ENCODE measurements around the gene SLC9A7. TPM values are rescaled to one million over a fixed set of nuclear protein-coding genes. Genes with fewer than 3 reads are reported as not detected.

Gene SLC9A7
- total and polyA plus RNA-seq, 3 experiments from 2014 or later, result 0.63 to 26.7 (median 25.7) TPM

- Mint-ChIP-seq H3K27me3 (peaks cover 11 to 17% of the 10 kb centered on the region in 2 donors), H3K9me3 (peaks cover 0 to 7% (median 0%) of the 10 kb centered on the region in 5 donors), H3K27ac (peak overlapping the region in 4 of 8 donors; percentile 27 to 89 (median 56)), H3K36me3 (peaks cover 0 to 3% (median 0%) of the 10 kb centered on the region in 3 donors), H3K4me3 (peak overlapping the region; percentile 84 to 93 (median 90)), H3K4me1 (peaks cover 11 to 23% (median 11%) of the 10 kb centered on the region in 3 donors)
- no peaks in the 10 kb centered on the region for H3K36me3 ChIP-seq (ENCODE audit: insufficient read depth, low read length)
- H3K27me3 ChIP-seq (ENCODE audit: insufficient read depth, low read length, poor library complexity, severe bottlenecking), result no peaks in the 10 kb centered on the region
- H3K4me3 ChIP-seq (ENCODE audit: low read length), result peak overlapping the region; percentile 52
- ChIA-PET CTCF (interaction anchor here (0.8 to 1.4 kb wide), 3 partner anchors 37 to 335 kb away, joined by 3 to 5 read pairs (median 4); no protein-coding TSS in a partner anchor), POLR2A (no interaction called here)
- H3K4me1 ChIP-seq (ENCODE audit: insufficient read depth, low read length), result peaks cover 4% of the 10 kb centered on the region
- no peak overlapping the region for H3K27ac ChIP-seq (ENCODE audit: low read depth, low read length)
- no peak for DNase-seq
- H3K9me3 ChIP-seq (ENCODE audit: low read length), result no peaks in the 10 kb centered on the region
Observed at GRCh38 chrX:46758163-46758955, 559 bp downstream of the SLC9A7 start.

- Histone ChIP-seq H3K36me3 (ENCODE audit: insufficient read depth, low read length) (no peaks in the 10 kb centered on the region), H3K4me3 (ENCODE audit: low read length) (no peak overlapping the region), H3K27ac (ENCODE audit: low read depth, low read length) (no peak overlapping the region), H3K9me3 (ENCODE audit: low read length) (no peaks in the 10 kb centered on the region), H3K27me3 (ENCODE audit: insufficient read depth, low read length, poor library complexity, severe bottlenecking) (no peaks in the 10 kb centered on the region), H3K4me1 (ENCODE audit: insufficient read depth, low read length) (peaks cover 4% of the 10 kb centered on the region)
- Mint-ChIP-seq H3K27me3 (peaks cover 6 to 12% of the 10 kb centered on the region in 2 donors), H3K9me3 (peaks cover 0 to 3% (median 0%) of the 10 kb centered on the region in 5 donors), H3K36me3 (peaks cover 0 to 3% (median 0%) of the 10 kb centered on the region in 3 donors), H3K27ac (peak overlapping the region in 1 of 8 donors; percentile 59), H3K4me1 (peaks cover 11 to 23% (median 11%) of the 10 kb centered on the region in 3 donors), H3K4me3 (peak overlapping the region; percentile 84 to 93 (median 90))
- POLR2A ChIA-PET, result no interaction called here
- CTCF ChIA-PET, result interaction anchor here (0.8 to 1.4 kb wide), 2 partner anchors 38 to 336 kb away, joined by 3 to 5 read pairs; no protein-coding TSS in a partner anchor
- no peak for DNase-seq
Observed at GRCh38 chrX:46757593-46757992, 1.3 kb downstream of the SLC9A7 start.

DNA sequence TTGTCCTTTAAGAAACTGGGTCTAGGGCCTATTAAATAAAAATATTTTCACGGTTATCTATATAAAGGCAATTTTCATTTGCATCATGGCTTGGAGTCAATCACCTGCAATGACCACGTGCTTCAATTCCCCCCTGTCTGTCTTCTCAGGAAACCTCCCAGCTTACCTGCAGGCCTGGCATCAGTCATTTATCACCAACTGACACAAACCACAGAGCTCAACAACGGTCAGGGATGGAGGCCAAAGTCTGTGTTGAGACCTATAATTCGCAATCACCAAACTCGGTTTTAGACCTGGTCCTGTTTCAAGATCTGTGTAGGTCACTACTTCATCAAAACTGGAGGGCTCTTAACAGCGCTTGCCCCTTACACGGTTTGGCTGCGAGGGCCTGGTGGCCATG is 1.9 kb downstream of the SLC9A7 start:
- H3K36me3 ChIP-seq (ENCODE audit: insufficient read depth, low read length), result no peaks in the 10 kb centered on the region
- ChIA-PET POLR2A (no interaction called here), CTCF (no interaction called here)
- H3K27ac ChIP-seq (ENCODE audit: low read depth, low read length), result no peak overlapping the region
- Mint-ChIP-seq H3K27me3 (peaks cover 3 to 12% of the 10 kb centered on the region in 2 donors), H3K36me3 (peaks cover 0 to 3% (median 0%) of the 10 kb centered on the region in 3 donors), H3K9me3 (peaks cover 0 to 3% (median 0%) of the 10 kb centered on the region in 5 donors), H3K27ac (peak overlapping the region in 1 of 8 donors; percentile 8), H3K4me3 (peak overlapping the region in 4 of 7 donors; percentile 37 to 91 (median 81)), H3K4me1 (peaks cover 11 to 23% (median 11%) of the 10 kb centered on the region in 3 donors)
- DNase-seq, result no peak
- H3K27me3 ChIP-seq (ENCODE audit: insufficient read depth, low read length, poor library complexity, severe bottlenecking), result no peaks in the 10 kb centered on the region
- H3K4me1 ChIP-seq (ENCODE audit: insufficient read depth, low read length), result peaks cover 4% of the 10 kb centered on the region
- H3K9me3 ChIP-seq (ENCODE audit: low read length), result no peaks in the 10 kb centered on the region
- no peak overlapping the region for H3K4me3 ChIP-seq (ENCODE audit: low read length)

DNA sequence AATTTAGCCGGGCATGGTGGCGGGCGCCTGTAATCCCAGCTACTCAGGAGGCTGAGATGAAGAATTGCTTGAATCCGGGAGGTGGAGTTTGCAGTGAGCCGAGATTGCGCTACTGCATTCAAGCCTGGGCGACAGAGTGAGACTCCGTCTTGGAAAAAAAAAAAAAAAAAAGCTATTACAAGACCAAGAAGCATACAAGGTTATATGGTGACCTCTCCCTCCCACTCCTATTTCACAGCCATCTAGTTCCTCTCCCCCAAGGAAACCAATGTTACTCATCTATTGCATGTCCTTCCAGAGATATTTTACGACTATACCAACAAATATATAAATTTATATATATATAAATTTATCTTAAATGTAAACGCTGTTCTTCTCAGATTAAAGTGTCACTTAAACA is 3.2 kb downstream of the SLC9A7 start:
- Histone ChIP-seq H3K4me1 (ENCODE audit: insufficient read depth, low read length) (peaks cover 4% of the 10 kb centered on the region), H3K27ac (ENCODE audit: low read depth, low read length) (no peak overlapping the region), H3K36me3 (ENCODE audit: insufficient read depth, low read length) (no peaks in the 10 kb centered on the region), H3K27me3 (ENCODE audit: insufficient read depth, low read length, poor library complexity, severe bottlenecking) (no peaks in the 10 kb centered on the region), H3K9me3 (ENCODE audit: low read length) (no peaks in the 10 kb centered on the region), H3K4me3 (ENCODE audit: low read length) (no peak overlapping the region)
- peaks cover 11 to 23% (median 11%) of the 10 kb centered on the region in 3 donors for H3K4me1 Mint-ChIP-seq
- H3K36me3 Mint-ChIP-seq, result peaks cover 0 to 3% (median 0%) of the 10 kb centered on the region in 3 donors
- ChIA-PET CTCF (no interaction called here), POLR2A (interaction anchor here (0.6 kb wide), 1 partner anchor 156 kb away, joined by 3 read pairs; no protein-coding TSS in a partner anchor)
- H3K27me3 Mint-ChIP-seq, result peaks cover 0 to 5% of the 10 kb centered on the region in 2 donors
- H3K27ac Mint-ChIP-seq, result no peak overlapping the region
- no peaks in the 10 kb centered on the region for H3K9me3 Mint-ChIP-seq
- no peak overlapping the region for H3K4me3 Mint-ChIP-seq
- DNase-seq, result no peak

- Histone ChIP-seq H3K4me1 (ENCODE audit: insufficient read depth, low read length) (peaks cover 2% of the 10 kb centered on the region), H3K9me3 (ENCODE audit: low read length) (no peaks in the 10 kb centered on the region), H3K36me3 (ENCODE audit: insufficient read depth, low read length) (no peaks in the 10 kb centered on the region), H3K27ac (ENCODE audit: low read depth, low read length) (no peak overlapping the region), H3K4me3 (ENCODE audit: low read length) (no peak overlapping the region), H3K27me3 (ENCODE audit: insufficient read depth, low read length, poor library complexity, severe bottlenecking) (no peaks in the 10 kb centered on the region)
- CTCF ChIA-PET, result no interaction called here
- Mint-ChIP-seq H3K4me3 (no peak overlapping the region), H3K9me3 (no peaks in the 10 kb centered on the region), H3K36me3 (peaks cover 0 to 3% (median 0%) of the 10 kb centered on the region in 3 donors), H3K27me3 (peaks cover 0 to 5% of the 10 kb centered on the region in 2 donors), H3K4me1 (peaks cover 9 to 21% (median 9%) of the 10 kb centered on the region in 3 donors), H3K27ac (no peak overlapping the region)
- POLR2A ChIA-PET, result no interaction called here
- no peak for DNase-seq
Observed at GRCh38 chrX:46754586-46755061, 4.3 kb downstream of the SLC9A7 start.

- CTCF ChIA-PET, result no interaction called here
- Histone ChIP-seq H3K4me3 (ENCODE audit: low read length) (no peak overlapping the region), H3K27ac (ENCODE audit: low read depth, low read length) (no peak overlapping the region)
Observed at GRCh38 chrX:46754036-46754435, 4.9 kb downstream of the SLC9A7 start.

GRCh38 chrX:46750889-46751288 is 8.0 kb downstream of the SLC9A7 start:
- H3K4me3 ChIP-seq (ENCODE audit: low read length), result no peak overlapping the region
- H3K27ac ChIP-seq (ENCODE audit: low read depth, low read length), result no peak overlapping the region
- ChIA-PET CTCF (no interaction called here), POLR2A (no interaction called here)
- H3K36me3 ChIP-seq (ENCODE audit: insufficient read depth, low read length), result no peaks in the 10 kb centered on the region
- DNase-seq, result no peak
- H3K27me3 ChIP-seq (ENCODE audit: insufficient read depth, low read length, poor library complexity, severe bottlenecking), result no peaks in the 10 kb centered on the region
- no peaks in the 10 kb centered on the region for H3K9me3 ChIP-seq (ENCODE audit: low read length)
- Mint-ChIP-seq H3K36me3 (no peaks in the 10 kb centered on the region), H3K9me3 (no peaks in the 10 kb centered on the region), H3K27me3 (peaks cover 0 to 2% of the 10 kb centered on the region in 2 donors), H3K27ac (no peak overlapping the region), H3K4me1 (no peaks in the 10 kb centered on the region), H3K4me3 (no peak overlapping the region)
- no peaks in the 10 kb centered on the region for H3K4me1 ChIP-seq (ENCODE audit: insufficient read depth, low read length)

More at GRCh38 chrX:46754036-46754435, 4.9 kb downstream of the SLC9A7 start:
- no peaks in the 10 kb centered on the region for H3K9me3 Mint-ChIP-seq
- no peak overlapping the region for H3K4me3 Mint-ChIP-seq
- Histone ChIP-seq H3K27me3 (ENCODE audit: insufficient read depth, low read length, poor library complexity, severe bottlenecking) (no peaks in the 10 kb centered on the region), H3K36me3 (ENCODE audit: insufficient read depth, low read length) (no peaks in the 10 kb centered on the region), H3K9me3 (ENCODE audit: low read length) (no peaks in the 10 kb centered on the region), H3K4me1 (ENCODE audit: insufficient read depth, low read length) (no peaks in the 10 kb centered on the region)
- peaks cover 5 to 18% (median 7%) of the 10 kb centered on the region in 3 donors for H3K4me1 Mint-ChIP-seq
- POLR2A ChIA-PET, result no interaction called here
- DNase-seq, result no peak
- H3K27me3 Mint-ChIP-seq, result peaks cover 0 to 5% of the 10 kb centered on the region in 2 donors
- no peak overlapping the region for H3K27ac Mint-ChIP-seq
- H3K36me3 Mint-ChIP-seq, result peaks cover 0 to 3% (median 0%) of the 10 kb centered on the region in 3 donors

- no peak for DNase-seq
- Mint-ChIP-seq H3K4me1 (no peaks in the 10 kb centered on the region), H3K4me3 (no peak overlapping the region), H3K27me3 (peaks cover 0 to 1% of the 10 kb centered on the region in 2 donors), H3K27ac (no peak overlapping the region), H3K36me3 (no peaks in the 10 kb centered on the region), H3K9me3 (no peaks in the 10 kb centered on the region)
- CTCF ChIA-PET, result no interaction called here
- POLR2A ChIA-PET, result no interaction called here
- Histone ChIP-seq H3K9me3 (ENCODE audit: low read length) (no peaks in the 10 kb centered on the region), H3K27me3 (ENCODE audit: insufficient read depth, low read length, poor library complexity, severe bottlenecking) (no peaks in the 10 kb centered on the region), H3K4me3 (ENCODE audit: low read length) (no peak overlapping the region), H3K27ac (ENCODE audit: low read depth, low read length) (no peak overlapping the region), H3K36me3 (ENCODE audit: insufficient read depth, low read length) (no peaks in the 10 kb centered on the region), H3K4me1 (ENCODE audit: insufficient read depth, low read length) (no peaks in the 10 kb centered on the region)
Observed at GRCh38 chrX:46744009-46744408, 14.9 kb downstream of the SLC9A7 start.

Data from CD8-positive, alpha-beta memory T cell (primary cell).